HEK293T (cell line): ENCODE data around the gene OR5W2.
"Not testable (repeated sequence)": the region's sequence is repeated elsewhere in the genome, so short reads cannot be mapped to it uniquely, and the experiment has no call there.

Experiments used
- CTCF ChIA-PET: fragments of 350-600 bp; formaldehyde crosslinking; extraction: SDS; loops from one replicate; lab custom pipeline; 2021; ENCODE audit warnings: antibody characterized with exemption, inconsistent platforms; lab: Yijun Ruan, JAX
- POLR2A ChIA-PET: fragments of 350-600 bp; formaldehyde crosslinking; extraction: SDS; loops from one replicate; lab custom pipeline; 2020; ENCODE audit warnings: antibody characterized with exemption, inconsistent platforms; lab: Yijun Ruan, JAX
- DNase-seq: peaks from one replicate; pipeline ENCODE4 v3.0.0; 2012; ENCODE audit warnings: mixed read lengths; ENCODE audit errors: extremely low spot score
- ARNT ChIP-seq: fragments of 450-650 bp; IDR thresholded peaks from 2 replicates; pipeline ENCODE4 v1.6.1; 2017; ENCODE audit warnings: mild to moderate bottlenecking
- ELF4 ChIP-seq: fragments of 450-650 bp; IDR thresholded peaks from 2 replicates; pipeline ENCODE4 v1.6.1; 2017; ENCODE audit warnings: antibody characterized with exemption
- FOXM1 ChIP-seq: fragments of 450-650 bp; IDR thresholded peaks from 2 replicates; pipeline ENCODE4 v1.6.1; 2017; ENCODE audit warnings: mild to moderate bottlenecking, borderline replicate concordance
- HDGF ChIP-seq: fragments of 450-650 bp; IDR thresholded peaks from 2 replicates; pipeline ENCODE4 v1.6.1; 2017; ENCODE audit warnings: antibody characterized with exemption, borderline replicate concordance
- L3MBTL2 ChIP-seq: fragments of 450-650 bp; conservative IDR thresholded peaks from 2 replicates; pipeline ENCODE4 v1.6.1; 2016; ENCODE audit warnings: mild to moderate bottlenecking
- NFRKB ChIP-seq: fragments of 450-650 bp; IDR thresholded peaks from 2 replicates; pipeline ENCODE4 v1.6.1; 2016; ENCODE audit warnings: mild to moderate bottlenecking, moderate library complexity
- SUZ12 ChIP-seq: fragments of 450-650 bp; IDR thresholded peaks from 2 replicates; pipeline ENCODE4 v1.6.1; 2016; ENCODE audit warnings: mild to moderate bottlenecking
- TARDBP ChIP-seq: fragments of 450-650 bp; IDR thresholded peaks from 2 replicates; pipeline ENCODE4 v1.6.1; 2016
- ZNF384 ChIP-seq: fragments of 450-650 bp; IDR thresholded peaks from 2 replicates; pipeline ENCODE4 v1.6.1; 2016
- TF ChIP-seq, protein P1 (sequence below): fragments of 450-650 bp; IDR thresholded peaks from 2 replicates; pipeline ENCODE4 v1.6.1; 2016

Gene OR5W2

DNA sequence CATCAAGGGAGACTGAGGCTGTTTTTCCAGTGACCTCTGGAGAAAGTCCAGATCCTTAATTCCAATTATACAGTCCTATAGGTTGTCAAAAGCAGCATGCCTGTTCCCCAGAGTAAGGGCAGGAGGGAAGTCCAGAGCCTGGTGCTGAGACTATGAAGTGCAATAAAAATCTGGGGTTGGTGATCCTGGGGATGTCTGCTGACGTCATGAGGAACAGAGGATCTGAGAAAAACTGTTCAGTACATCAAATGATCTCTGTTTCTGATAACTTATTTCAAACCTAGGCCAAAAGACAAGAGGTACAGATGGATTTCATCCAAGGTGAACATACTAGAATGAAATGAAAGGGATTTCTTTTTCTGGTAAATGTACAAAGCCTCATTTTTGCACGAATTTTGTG is 12.1 kb downstream of the OR5W2 start:
- TF ChIP-seq ARNT (no peak), NFRKB (no peak), ZNF384 (no peak)
- ChIA-PET CTCF (no interaction called here), POLR2A (no interaction called here)
- no peak for DNase-seq

DNA sequence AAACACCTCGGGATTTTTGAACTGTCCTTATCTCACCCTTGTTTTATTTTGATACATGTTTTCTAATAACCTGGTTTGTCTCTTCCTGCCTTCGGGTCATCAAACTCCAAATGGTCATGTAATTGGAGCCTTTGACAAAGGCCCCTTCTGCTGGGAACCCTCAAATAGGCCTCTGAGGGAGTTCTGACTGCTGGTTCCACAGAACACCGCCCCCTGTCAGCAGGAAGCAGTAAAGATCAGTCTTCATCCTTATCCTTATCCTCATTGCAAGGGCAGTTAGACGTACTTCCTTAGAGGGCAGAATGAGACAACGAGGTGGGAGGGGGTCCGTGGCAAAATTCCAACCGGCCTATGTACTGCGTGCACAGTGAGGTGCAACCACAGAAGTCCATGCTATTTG is 19.2 kb downstream of the OR5W2 start:
- no peak for DNase-seq
- TF ChIP-seq FOXM1 (no peak), SUZ12 (no peak), ELF4 (no peak), NFRKB (no peak), HDGF (no peak), TARDBP (no peak), L3MBTL2 (no peak), ZNF384 (no peak)
- TF ChIP-seq, protein P1, sequence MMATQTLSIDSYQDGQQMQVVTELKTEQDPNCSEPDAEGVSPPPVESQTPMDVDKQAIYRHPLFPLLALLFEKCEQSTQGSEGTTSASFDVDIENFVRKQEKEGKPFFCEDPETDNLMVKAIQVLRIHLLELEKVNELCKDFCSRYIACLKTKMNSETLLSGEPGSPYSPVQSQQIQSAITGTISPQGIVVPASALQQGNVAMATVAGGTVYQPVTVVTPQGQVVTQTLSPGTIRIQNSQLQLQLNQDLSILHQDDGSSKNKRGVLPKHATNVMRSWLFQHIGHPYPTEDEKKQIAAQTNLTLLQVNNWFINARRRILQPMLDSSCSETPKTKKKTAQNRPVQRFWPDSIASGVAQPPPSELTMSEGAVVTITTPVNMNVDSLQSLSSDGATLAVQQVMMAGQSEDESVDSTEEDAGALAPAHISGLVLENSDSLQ: no peak

DNA sequence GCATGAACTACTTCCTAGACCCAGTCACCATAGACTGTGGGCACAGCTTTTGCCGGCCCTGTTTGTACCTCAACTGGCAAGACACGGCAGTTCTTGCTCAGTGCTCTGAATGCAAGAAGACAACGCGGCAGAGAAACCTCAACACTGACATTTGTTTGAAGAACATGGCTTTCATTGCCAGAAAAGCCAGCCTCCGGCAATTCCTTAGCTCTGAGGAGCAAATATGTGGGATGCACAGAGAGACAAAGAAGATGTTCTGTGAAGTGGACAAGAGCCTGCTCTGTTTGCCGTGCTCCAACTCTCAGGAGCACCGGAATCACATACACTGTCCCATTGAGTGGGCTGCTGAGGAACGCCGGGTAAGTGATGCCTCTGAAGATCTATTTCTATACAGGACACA is 28.9 kb downstream of the OR5W2 start:
- DNase-seq, POLR2A ChIA-PET, CTCF ChIA-PET: not testable (repeated sequence)

More for the DNA sequence above, 19.2 kb downstream of the OR5W2 start:
- POLR2A ChIA-PET: no interaction called here
- CTCF ChIA-PET: no interaction called here

DNA sequence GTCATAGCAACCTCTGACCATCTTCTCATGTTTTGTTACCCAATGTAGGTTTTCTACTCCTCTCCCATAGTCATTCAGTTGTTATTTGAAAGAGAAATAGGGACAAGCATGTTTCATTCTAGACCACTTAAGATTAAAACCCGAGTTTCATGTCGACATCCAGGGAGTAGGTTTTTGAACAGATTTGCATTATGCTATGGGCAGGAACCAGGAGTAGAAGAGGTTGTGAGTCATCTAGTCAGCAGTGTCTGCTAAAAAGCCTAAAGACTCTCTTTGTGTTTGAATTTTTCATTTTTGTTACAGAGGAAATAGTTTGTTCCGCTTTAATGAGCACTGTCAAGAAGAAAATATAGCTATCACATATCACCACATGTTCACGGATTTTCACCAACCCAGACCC is 29.4 kb downstream of the OR5W2 start:
- POLR2A ChIA-PET, DNase-seq, CTCF ChIA-PET: not testable (repeated sequence)

GRCh38 chr11:55882997-55883396 is 31.4 kb downstream of the OR5W2 start, which contains the start of gene TRIM51:
TRIM51 (plus strand) TSS chr11:55883297; CDS start chr11:55885429, 2,132 bp downstream.
- DNase-seq, CTCF ChIA-PET, POLR2A ChIA-PET: not testable (repeated sequence)

- POLR2A ChIA-PET, CTCF ChIA-PET, DNase-seq: not testable (repeated sequence)
Measured at GRCh38 chr11:55873146-55873545, 41.2 kb downstream of the OR5W2 start.

DNA sequence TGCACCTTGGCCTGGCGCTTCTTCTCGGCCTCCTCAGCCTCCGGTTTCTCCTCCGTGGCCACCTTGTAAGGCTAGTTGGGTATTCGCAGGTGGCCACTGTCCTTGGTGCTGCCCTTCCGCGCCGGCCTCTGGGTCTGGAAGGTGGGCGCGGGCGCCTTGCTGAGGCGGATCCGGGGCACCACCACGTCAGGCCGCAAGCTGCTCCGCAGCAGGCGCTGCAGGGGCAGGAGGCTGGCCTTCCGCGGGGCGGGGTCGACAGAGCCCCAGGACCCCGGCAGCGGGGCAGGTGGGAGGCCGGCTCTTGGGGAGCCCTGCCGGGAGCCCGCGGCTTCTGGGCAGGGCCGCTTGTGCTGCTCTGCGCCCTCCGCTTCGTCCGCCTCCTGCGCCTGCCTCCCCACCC is 41.7 kb downstream of the OR5W2 start:
- DNase-seq, POLR2A ChIA-PET: not testable (repeated sequence)

GRCh38 chr11:55867354-55867753 is 47.0 kb downstream of the OR5W2 start:
- POLR2A ChIA-PET, CTCF ChIA-PET, DNase-seq: not testable (repeated sequence)

More for the DNA sequence above, 41.7 kb downstream of the OR5W2 start:
- CTCF ChIA-PET: not testable (repeated sequence)
